KOPT-K1 (cell line): ENCODE data around the gene MMP25.
"Not testable (repeated sequence)": the region's sequence is repeated elsewhere in the genome, so short reads cannot be mapped to it uniquely, and the experiment has no call there.

Source experiments
- H3K27ac ChIP-seq: fragments of 200-600 bp; sonication (generic); 2 replicates; pipeline ENCODE4 v1.5.1; 2016; ENCODE audit warnings: antibody characterized with exemption, mild to moderate bottlenecking, low read depth, low read length; ENCODE audit not compliant: poor library complexity, severe bottlenecking
- H3K36me3 ChIP-seq: fragments of 200-600 bp; sonication (generic); 2 replicates; pipeline ENCODE4 v1.5.1; 2017; ENCODE audit warnings: antibody characterized with exemption, mild to moderate bottlenecking, low read length, moderate library complexity; ENCODE audit not compliant: insufficient read depth
- H3K9me3 ChIP-seq: fragments of 200-600 bp; sonication (generic); 2 replicates; pipeline ENCODE4 v1.5.1; 2017; ENCODE audit warnings: antibody characterized with exemption, low read length, mild to moderate bottlenecking; ENCODE audit not compliant: insufficient read depth, poor library complexity, severe bottlenecking

The MMP25 gene

DNA sequence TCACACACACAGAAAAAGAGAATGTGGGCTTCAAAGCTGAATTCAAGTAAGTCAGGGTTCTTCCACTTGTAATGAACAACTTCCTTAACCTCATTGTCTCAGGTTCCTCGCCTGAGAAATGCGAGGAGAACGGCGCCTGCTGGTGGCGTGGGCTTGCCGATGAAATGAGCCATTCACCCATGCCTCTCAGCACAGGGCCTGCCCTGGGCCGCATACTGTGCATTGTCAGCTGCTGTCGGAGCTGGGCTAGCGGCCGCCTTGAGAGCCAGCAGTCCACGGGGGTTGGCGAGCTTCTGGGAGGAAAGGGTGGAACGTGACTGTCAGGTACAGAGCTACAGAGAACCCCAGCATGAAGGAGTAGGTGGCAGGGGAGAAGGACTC is 7.0 kb downstream of the MMP25 start:
- not testable (repeated sequence) for H3K9me3 ChIP-seq, H3K36me3 ChIP-seq
- peak overlapping the region; percentile 68 for H3K27ac ChIP-seq

GRCh38 chr16:3054965-3055733 is 8.8 kb downstream of the MMP25 start:
- H3K27ac ChIP-seq, result peak overlapping the region; percentile 46
- peaks cover 8% of the 10 kb centered on the region; the same call in 1 of the 2 replicates for H3K36me3 ChIP-seq
- no peaks in the 10 kb centered on the region for H3K9me3 ChIP-seq

GRCh38 chr16:3055734-3056115 is 9.4 kb downstream of the MMP25 start:
- H3K27ac ChIP-seq, result peak overlapping the region; percentile 46

GRCh38 chr16:3056336-3057180 is 10.2 kb downstream of the MMP25 start:
- peaks cover 8% of the 10 kb centered on the region; the same call in 1 of the 2 replicates for H3K36me3 ChIP-seq
- H3K27ac ChIP-seq, result no peak overlapping the region
- H3K9me3 ChIP-seq, result no peaks in the 10 kb centered on the region

More at GRCh38 chr16:3055734-3056115, 9.4 kb downstream of the MMP25 start:
- not testable (repeated sequence) for H3K9me3 ChIP-seq, H3K36me3 ChIP-seq

DNA sequence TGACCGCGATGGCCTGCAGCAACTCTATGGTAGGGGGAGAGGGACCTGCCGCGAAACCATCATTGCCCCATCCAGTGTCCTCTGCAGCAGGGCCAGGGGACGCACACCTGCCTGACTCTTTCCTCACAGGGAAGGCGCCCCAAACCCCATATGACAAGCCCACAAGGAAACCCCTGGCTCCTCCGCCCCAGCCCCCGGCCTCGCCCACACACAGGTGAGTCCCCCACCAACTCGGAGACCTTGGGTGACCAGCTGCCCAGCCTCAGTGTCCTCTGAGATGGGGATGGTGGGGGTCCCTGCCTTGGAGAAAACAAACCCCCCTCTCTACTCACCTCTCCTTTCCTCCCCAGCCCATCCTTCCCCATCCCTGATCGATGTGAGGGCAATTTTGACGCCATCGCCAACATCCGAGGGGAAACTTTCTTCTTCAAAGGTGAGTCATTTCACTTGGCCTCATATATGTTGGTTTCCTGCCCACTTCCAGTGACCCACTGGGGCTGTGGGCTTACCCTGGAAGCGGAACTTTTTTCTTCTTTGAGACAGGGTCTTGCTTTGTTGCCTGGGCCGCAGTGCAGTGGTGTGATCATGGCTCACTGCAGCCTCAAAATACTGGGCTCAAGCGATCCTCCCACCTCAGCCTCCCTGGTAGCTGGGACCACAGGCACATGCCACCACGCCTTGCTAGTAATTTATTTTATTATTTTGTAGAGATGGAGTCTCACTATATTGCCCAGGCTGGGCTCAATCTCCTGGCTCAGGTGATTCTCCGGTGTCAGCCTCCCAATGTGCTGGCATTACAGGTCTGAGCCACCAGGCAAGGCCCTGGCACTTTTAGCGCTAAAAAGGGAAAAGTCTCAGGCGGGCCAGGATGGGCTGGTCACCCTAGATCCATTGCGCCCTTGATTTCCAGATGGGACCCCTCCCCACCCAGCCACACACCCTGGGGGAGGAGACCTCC is 11.1 kb downstream of the MMP25 start:
- peaks cover 8% of the 10 kb centered on the region; the same call in 1 of the 2 replicates for H3K36me3 ChIP-seq
- H3K27ac ChIP-seq, result no peak overlapping the region
- no peaks in the 10 kb centered on the region for H3K9me3 ChIP-seq

- no peaks in the 10 kb centered on the region for H3K9me3 ChIP-seq
- peaks cover 8% of the 10 kb centered on the region; the same call in 1 of the 2 replicates for H3K36me3 ChIP-seq
- H3K27ac ChIP-seq, result peak overlapping the region; percentile 80
Observed at GRCh38 chr16:3058139-3059030, 12.0 kb downstream of the MMP25 start.

DNA sequence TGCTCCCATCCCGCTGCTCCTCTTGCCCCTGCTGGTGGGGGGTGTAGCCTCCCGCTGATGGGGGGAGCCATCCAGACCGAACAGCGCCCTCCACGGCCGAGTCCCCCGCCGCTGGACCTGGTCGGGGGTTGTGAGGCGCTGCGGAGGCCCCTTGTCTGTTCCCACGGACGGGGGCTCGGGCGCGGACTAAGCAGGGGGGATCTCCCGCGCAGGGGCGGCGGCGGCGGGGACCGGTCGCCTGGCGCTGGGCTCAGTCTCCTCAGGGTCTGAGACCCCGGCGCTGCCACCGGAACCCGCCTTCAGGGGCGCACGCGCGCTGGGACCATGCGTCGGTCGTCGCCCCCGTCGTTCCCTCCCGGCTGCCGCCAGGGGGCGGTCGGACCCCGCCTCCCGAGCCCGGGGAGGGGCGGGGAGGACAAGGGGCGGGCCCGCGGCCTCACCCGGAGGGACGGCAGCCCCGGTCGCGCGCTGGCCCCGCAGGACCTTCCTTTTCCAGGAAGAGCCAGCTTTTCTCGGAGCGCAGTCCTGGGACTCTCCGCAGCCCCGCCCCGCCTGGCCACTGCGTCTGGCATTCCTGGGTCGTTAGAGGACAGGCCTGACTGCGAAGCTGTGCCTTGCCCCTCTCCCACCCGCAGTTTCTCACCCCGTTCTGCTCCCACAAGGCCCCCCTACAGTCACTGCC is 12.8 kb downstream of the MMP25 start:
- Histone ChIP-seq H3K9me3 (no peaks in the 10 kb centered on the region), H3K27ac (peak overlapping the region; percentile 80), H3K36me3 (peaks cover 2% of the 10 kb centered on the region; the same call in 1 of the 2 replicates)

DNA sequence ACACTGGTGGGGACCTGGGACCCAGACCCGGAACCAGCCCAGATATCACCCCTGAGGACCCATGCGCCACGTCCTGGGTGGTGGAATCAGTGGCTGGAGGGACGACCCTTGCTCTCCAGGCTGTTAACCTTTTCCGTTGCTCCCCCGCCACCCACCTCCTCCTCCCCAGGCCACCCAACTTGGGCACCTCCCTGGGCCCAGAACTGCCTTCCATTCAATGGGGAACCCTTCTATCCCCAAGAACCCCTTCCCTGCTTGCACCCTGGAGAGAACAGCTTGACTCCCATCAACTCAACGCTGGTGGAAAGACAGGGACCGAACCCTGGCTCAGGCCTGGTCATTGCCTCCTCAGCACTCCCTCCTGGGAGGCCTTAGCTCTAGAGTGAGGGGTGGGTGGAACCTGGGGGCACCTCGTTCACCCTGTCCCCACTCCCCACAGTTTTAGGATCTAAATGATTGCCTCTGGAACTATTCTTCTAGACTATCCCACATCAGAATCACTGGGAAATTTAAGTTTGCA is 13.4 kb downstream of the MMP25 start:
- Histone ChIP-seq H3K36me3 (no peaks in the 10 kb centered on the region; the same call in 1 of the 2 replicates), H3K27ac (peak overlapping the region; percentile 80), H3K9me3 (no peaks in the 10 kb centered on the region)

DNA sequence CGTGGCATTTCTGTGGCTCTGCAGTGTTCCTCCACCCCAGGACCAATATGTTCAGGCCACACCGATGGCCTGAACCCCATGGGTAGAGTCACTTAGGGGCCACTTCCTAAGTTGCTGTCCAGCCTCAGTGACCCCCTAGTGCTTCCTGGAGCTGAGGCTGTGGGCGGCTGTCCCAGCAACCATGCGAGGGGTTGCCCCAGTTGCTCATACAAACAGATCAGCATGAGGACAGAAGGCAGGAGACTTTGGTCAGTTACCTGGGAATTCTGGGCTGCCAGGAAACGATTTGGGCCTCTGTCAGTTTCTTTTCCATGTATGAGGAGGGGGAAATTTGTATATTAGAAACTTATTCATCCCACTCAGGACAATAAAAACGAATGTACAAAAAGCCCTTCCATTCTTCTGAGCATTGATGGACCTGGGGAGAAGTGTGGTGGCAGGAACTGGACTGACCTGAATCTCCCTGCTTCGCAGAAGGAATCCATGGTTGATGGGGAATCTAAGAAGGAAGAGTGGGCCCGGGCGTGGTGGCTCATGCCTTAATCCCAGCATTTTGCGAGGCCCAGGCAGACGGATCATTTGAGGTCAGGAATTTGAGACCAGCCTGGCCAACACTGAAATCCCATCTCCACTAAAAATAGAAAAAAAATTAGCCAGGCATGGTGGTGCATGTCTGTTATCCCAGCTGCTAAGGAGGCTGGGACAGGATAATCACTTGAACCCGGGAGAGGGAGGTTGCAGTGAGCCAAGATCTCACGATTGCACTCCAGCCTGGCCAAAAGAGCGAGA is 14.2 kb downstream of the MMP25 start:
- peak overlapping the region; percentile 80 for H3K27ac ChIP-seq
- H3K9me3 ChIP-seq, result no peaks in the 10 kb centered on the region
- no peaks in the 10 kb centered on the region; the same call in 1 of the 2 replicates for H3K36me3 ChIP-seq

GRCh38 chr16:3062553-3062952 is 16.2 kb downstream of the MMP25 start:
- H3K9me3 ChIP-seq, result no peaks in the 10 kb centered on the region
- H3K36me3 ChIP-seq, result peaks cover 4% of the 10 kb centered on the region; the same call in 1 of the 2 replicates
- H3K27ac ChIP-seq, result no peak overlapping the region

- no peak overlapping the region for H3K27ac ChIP-seq
- H3K9me3 ChIP-seq, result no peaks in the 10 kb centered on the region
- H3K36me3 ChIP-seq, result peaks cover 17% of the 10 kb centered on the region
Observed at GRCh38 chr16:3063625-3064386, 17.4 kb downstream of the MMP25 start.

GRCh38 chr16:3065069-3065741 is 18.8 kb downstream of the MMP25 start, which contains the start of gene IL32:
TSS of gene IL32 (plus strand) at chr16:3065640. CDS start at chr16:3065812, 172 bp downstream.
- Histone ChIP-seq H3K27ac (peak within 1 kb of the TSS; percentile 76), H3K36me3 (peaks cover 28% of the 10 kb centered on the region), H3K9me3 (no peaks in the 10 kb centered on the region)
